HG03103 (cell line): Measurements from ENCODE around the gene GAL3ST2.
"Not testable (repeated sequence)": the region's sequence is repeated elsewhere in the genome, so short reads cannot be mapped to it uniquely, and the experiment has no call there.

Experiments used
- ATAC-seq: cut with Tn5 transposase; IDR thresholded peaks from one replicate; pipeline ENCODE4 v1.9.1; 2021; ENCODE audit warnings: low read depth; ENCODE audit not compliant: unreplicated experiment

The GAL3ST2 gene

DNA sequence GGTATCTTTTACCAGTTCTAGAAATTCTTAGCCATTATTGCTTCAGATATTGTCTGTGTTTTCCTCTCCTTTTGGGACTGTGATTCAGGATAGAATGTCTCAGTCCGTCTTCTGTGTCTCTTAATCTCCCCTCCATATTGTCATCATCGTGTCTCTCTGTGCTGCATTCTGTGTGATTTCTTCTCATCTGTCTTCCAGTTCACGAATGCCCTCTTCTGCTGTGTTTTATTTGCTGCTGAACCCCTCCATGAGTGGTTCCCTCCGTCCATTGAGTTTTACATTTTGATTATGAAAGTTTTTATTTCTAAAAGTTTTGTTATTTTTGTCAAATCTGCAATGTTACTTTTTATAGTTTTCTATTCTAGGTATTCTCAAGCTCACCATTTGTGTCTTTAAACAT is 30.5 kb upstream of the GAL3ST2 start:
- ATAC-seq, result no peak

DNA sequence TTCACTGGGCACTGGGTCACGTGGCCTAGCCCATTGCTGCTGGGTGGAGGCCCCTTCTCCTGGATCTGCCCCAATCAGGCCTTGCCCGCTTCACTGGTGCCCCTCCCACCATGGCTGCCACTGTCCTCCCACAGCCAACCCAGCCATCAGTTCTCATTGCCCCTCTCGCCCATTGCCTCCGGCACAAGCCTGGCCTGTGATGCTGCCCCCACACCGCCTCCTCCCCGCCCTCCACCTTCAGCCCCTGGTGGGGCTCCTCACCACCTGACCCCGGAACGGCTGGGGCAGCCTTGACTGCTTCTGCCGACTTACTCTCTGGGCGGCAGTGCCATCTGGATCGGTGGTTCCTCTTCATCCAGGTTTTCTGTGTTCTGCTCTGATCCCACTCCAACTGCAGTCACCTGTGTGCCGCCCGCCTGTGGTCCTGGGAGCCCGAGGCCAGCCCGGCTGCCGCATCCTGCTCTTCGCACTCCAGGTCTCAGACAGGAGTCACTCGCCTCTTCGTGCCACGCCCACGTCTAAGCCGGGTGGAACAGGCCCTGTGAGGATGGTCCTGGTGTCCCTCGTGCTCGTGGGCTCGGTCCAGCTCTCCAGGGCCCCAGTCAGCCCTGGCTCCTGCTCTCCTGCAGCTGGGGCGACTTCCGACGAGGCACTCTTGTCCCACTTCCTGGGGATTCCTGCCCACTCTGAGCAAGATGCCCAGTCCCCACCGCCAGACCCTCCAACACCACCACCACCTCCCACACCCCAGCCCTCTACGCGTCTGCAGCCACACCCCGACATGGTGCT is 28.0 kb upstream of the GAL3ST2 start:
- ATAC-seq, result no peak

DNA sequence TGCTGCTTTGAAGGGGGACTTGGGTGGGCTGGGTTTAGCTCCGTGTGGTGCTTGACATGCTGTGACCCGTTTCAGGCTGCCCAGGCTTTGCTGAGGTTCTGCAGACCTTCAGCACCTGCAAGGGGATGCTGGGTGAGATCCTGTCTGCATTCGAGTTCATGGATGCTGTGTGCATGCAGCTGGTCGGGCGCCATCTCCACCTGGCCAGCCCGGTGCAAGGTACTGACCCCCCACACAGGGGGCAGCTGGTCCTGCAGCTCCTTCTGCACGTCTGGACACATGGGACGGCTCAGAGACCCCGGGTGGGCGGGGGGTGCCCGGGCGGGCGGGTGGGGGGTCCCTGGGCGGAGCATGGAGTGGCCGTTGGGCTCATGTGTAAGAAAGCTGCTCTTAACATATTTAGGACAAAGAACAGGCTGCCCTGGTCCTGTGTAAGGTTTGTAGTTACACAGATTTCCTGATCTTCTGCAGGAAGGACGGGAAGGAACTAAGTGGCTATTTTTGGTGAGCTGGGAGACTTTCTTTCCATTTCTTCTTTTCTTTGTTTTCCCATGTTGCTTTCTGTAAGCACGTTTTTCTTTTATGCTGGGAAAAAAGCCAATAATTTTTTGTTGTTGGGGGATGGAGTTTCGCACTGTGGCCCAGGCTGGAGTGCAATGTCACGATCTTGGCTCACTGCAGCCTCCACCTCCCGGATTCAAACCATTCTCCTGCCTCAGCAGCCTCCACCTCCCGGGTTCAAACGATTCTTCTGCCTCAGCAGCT is 26.4 kb upstream of the GAL3ST2 start:
- ATAC-seq, result no peak

DNA sequence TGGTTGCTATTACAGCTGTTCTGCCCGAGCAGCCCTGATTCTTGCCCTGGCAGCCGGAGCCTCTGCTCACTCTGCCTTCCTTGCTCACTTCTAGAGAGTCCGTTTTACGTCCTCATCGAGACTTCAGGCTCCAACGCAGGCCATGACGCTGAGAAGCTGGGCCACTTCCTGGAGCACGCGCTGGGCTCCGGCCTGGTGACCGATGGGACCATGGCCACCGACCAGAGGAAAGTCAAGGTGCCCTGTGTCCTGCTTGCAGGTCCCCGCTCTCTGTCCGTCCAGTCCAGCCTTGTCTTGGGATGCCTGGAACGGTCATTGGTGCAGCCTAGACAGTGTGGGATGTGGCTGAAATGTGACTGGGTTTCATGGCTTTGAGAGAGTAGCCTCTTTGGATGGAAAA is 25.5 kb upstream of the GAL3ST2 start:
- no peak for ATAC-seq

DNA sequence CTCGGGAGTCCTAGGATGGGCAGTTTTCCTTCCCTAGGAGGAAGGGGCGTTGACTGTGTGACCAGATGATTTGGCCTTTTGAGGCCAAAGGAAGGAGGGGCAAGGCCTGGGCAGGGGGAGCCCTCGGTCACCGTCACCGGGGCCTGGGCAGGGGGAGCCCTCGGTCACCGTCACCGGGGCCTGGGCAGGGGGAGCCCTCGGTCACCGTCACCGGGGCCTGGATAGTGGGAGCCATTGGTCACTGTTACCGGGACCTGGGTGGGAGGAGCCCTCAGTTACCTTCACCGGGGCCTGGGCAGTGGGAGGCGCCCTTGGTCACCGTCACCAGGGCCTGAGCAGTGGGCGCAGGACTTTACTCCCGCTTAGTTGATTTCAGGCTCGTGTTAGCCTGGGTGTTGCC is 24.8 kb upstream of the GAL3ST2 start:
- no peak for ATAC-seq

DNA sequence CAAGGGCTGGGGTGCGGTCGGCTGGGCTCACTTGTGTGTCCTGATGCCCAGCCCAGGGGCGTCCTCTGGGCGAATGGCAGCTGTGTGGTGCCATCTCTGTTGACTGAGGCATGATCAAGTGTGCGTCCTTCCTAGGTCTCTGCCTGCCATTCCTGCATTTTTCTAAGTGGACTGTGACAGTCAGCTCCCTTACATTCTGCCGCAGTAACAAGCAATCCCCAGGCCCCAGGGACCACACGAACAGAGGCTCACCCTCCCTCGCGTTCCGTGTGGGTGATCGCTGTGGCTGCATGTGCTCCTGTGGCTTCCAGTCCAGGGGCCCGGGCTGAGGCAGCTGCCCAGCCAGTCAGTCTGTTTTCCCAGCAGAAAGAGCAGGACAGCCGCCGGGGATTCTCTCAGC is 24.4 kb upstream of the GAL3ST2 start:
- ATAC-seq, result no peak

DNA sequence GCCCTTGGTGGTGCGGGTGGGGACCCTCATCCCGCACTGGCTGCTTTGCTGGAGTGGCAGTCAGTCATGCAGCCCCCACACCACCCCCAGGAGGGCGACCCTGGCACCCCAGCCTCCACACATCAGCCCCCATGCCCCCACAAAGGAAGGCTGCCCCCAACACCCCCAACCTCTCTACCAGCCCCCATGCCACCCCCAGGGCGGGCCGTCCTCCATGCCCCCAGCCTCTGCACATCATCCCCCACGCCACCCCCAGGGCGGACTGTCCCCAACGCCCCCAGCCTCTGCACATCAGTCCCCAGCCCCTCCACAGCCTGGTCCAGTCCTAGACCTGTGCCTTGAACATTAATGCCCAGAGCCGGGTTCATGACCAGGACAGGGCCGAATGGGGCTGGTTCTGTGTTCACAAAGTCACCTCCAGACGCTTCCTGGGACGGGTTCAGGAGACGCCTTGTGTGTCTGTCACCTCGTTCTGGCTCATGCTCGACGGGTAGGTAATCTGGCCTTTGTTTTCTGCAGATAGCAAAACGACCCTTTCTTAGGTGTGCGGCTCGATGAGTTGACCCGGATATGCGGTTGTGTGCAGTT is 23.8 kb upstream of the GAL3ST2 start:
- no peak for ATAC-seq

DNA sequence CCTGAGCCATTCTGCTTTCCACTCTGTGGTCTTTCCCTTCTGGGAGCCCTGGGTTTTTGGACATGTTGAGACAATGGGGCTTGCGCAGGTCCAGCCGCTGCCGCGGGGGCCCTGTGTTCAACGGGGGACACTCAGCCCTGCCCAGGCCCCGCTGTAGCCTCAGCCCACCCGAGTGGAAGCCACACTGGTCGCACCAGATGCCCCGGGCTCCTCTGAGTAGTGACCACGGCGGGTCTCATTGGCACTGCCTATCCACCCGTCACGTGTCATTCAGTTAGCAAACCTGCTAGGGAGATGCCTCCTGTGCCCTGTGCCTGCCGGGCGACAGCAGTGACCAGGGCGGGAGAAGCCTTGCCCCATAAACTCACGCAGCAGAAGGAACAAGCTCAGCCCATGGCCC is 23.1 kb upstream of the GAL3ST2 start:
- no peak for ATAC-seq

DNA sequence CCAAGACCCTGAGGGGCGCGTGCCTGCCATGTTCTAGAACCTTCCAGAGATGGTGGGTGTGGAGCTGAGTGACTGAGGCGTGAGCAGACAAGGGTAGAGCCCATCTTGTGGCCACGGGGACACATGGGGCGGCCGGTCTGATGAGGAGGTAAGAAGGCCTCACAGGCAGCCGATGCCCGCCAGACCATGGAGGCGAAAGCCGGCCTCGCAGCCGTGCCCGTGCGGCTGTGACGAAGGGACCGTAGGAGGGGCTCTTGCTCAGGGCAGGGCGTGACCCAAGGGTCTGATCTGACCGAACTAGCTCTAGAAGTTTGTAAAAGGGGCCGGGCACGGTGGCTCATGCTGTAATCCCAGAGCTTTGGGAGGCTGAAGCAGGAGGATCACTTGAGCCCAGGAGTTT is 22.6 kb upstream of the GAL3ST2 start:
- ATAC-seq, result no peak

DNA sequence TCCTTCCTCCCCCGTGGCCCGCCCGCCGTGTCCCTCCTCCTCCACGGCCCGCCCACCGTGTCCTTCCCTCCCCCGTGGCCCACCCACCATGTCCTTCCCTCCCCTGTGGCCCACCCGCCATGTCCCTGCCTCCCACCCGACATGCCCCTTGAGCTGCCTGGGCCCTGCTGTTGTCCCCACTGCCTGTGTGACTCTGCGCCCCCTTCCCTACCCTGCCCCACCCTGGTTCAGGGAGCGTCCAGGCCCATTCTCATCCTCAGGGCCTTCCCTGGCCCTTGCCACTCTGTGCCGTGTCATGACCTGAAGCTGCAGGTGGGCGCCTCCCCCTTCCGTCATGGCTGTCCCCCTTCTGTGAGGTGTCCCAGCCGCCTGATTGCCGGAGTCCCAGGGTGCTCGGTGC is 21.5 kb upstream of the GAL3ST2 start:
- ATAC-seq, result no peak

DNA sequence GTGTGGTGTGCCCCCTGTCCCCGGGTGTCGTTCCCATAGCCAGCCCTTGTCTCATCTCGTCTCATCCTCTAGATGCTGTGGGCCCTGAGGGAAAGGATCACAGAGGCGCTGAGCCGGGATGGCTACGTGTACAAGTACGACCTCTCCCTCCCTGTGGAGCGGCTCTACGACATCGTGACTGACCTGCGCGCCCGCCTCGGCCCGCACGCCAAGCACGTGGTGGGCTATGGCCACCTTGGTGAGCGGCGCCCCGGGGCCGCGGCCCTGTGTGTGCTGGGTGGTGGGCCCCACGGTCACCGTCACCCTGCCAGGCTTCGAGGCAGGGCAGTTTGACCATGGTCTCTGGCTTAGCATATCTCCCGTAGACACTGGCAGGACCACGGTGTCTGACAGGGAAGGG is 20.8 kb upstream of the GAL3ST2 start:
- ATAC-seq, result no peak

DNA sequence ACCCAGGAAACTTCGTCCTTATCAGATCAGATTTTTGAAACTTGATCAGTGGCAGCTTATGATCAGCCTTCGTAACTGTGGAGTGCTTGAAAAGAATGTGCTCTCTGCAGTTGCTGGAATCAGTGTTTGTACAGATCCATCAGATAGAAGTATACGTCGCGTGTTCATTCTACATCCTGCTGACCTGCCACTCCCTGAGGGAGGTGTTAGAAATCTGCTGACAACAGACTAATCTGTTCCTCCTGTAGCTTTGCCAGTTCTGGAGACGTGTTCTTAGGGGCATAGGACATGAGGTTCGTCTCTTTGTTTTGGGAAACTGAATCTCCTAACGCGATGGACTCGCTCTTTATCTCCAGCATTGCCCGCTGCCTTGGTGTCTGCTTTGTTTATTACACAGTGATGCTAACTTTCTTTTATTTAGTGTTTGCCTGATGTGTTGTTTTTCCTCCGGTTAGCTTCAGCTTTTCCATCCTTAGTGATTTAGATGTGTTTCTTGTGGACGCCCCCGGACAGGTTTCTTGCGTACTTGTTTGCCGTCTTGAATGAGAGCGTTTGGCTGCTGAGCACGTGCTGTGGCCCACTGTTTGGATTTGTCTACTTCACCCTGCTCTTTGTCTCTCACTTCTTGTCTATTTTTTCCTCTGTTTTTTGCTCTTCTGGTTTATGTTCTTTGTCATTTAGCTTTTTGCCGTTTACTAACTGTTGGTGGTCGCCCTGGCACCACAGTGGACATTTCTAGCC is 17.4 kb upstream of the GAL3ST2 start:
- ATAC-seq, result no peak

DNA sequence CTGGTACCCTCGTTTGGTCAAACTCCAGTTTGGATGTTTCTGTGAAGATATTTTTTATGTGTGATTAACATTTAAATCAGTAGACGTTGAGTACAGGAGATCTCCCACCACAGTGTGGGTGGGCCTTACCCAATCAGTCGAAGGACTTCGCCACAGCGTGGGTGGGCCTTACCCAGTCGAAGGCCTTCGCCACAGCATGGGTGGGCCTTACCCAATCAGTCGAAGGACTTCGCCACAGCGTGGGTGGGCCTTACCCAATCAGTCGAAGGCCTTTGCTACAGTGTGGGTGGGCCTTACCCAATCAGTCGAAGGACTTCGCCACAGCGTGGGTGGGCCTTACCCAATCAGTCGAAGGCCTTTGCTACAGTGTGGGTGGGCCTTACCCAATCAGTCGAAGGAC is 16.7 kb upstream of the GAL3ST2 start:
- ATAC-seq, result not testable (repeated sequence)

DNA sequence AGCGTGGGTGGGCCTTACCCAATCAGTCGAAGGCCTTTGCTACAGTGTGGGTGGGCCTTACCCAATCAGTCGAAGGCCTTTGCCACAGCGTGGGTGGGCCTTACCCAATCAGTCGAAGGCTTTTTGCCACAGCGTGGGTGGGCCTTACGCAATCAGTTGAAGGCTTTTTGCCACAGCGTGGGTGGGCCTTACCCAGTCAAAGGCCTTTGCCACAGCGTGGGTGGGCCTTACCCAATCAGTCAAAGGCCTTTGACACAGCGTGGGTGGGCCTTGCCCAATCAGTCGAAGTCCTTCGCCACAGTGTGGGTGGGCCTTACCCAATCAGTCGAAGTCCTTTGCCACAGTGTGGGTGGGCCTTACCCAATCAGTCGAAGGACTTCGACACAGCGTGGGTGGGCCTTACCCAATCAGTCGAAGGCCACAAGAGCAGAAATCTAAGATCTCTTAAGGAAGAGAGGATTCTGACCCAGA is 16.3 kb upstream of the GAL3ST2 start:
- no peak for ATAC-seq

DNA sequence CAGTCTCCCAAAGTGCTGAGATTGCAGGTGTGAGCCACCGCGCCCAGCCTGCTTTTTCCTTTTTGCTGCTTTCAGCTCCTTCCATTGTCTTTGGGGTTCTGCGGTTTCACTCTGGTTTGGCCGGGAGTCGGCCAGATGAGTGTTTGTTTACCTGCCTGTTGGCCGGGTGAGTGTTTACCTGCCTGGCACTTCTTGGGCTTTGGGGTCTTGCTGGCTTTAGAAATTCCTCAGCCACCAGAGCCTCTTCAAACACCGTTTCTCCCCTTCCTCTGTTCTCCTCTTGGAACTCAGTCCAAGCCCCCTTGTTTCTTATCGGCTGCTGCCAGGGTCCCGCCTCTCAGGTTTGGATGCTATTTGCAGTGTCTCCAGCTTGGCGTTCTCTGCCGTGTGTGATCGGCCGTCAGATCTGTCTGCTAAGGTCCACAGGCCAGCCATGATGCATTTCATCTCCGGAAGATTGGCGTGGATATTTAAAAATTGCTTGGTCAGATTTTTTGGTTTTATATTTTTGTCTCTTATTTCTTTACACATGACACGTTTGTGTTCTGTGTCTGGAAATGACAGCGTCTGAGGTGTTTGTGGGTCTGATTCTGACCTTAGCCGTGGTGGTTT is 14.2 kb upstream of the GAL3ST2 start:
- no peak for ATAC-seq

DNA sequence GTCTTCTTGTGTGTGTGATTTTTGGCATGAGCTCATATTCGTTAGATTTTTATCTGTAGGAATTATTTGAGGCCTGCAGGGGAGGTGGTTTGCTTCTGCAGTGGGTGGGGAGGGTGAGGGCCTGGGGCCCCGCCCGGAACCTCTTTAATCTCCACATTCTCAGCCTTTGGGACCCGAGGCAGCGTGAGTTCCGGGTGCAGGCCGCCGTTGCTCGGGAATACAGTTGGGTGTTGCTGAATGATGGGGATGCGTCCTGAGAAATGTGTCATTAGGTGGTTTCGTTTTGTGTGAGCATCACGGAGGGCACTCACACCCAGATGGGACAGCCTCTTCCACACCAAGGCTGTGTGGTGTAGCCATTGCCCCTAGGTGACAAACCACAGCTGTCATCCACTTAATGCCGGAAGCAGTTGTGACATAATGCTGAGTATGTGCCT is 13.7 kb upstream of the GAL3ST2 start:
- ATAC-seq, result no peak

DNA sequence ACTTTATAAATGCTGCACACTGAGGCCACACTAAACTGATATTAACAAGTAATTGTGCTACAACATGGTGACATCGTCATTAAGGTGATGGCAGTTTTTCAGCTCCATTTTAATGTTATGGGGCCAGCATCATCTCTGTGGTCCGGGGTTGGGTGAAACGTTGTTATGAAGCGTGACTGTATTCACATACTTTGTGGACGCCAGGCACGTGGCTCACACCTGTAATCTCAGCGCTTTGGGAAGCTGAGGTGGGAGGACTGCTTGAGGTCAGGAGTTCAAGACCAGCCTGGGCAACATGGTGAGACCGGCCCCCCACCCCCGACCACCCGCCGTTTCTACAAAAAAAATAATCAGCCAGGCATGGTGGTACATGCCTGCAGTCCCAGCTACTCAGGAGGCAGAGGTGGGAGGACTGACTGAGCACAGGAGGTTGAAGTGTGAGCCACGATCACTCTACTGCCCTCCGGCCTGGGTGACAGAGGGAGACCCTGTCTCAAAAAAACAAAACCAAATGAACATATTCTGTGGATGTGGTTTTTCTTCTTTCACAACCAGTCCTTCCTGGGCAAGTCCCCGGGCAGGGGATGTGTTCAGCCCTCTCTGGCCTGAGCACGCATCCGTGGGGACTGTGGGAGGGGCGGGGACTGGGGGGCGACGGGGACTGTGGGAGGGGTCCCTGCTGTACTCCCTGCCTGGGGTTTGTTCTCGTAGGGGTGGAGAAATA is 12.9 kb upstream of the GAL3ST2 start:
- no peak for ATAC-seq

DNA sequence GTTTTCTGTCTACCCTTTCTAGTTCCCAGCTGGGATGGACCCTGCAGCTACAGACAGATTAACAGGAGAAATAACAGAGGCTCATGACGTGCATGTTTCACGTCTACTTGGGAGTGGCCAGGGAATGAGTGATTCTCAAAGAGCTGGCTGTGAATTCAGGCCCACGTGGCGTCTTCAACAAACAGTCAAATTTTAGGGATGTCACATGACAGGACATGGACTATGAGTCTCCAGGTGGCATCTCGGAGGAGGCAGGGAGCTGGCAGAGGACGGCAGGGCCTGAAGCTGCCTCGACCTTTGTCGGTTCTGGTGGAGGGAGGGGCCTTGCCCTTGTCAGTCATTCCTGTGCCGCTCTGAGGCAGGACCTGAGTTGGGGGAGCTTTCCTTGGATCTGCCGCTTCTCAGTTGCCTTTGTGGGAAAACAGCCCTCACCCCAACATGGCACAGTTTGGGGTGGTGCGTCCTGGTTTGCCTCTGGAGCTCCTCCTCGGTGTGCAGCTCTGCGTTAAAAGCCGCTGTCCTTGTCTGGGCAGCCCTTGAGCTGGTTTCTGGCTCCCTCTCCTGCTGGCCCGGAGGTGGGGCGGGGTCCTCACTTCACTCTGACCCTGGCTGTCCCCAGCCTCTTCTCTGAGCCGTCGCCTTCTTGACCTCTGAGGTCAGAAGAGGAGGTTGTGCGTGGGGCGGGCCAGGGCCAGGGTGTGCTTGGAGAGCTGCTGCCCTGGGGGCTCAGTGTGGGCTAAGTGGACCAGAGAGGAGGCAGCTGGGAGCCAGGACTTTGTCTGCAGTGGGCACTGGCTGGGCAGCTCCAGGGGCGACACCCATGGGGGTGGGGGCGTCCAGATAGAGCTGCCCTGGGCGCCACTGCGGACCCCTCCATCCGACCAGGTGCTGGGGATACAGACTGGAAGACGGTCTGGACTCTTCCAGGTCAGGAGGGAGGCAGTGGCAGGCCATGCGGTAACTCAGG is 12.1 kb upstream of the GAL3ST2 start:
- ATAC-seq, result no peak
